ENCODE data around the gene MSX1. TPM values are rescaled to one million over a fixed set of nuclear protein-coding genes. Genes with fewer than 3 reads are reported as not detected.

The MSX1 gene
- total RNA-seq (under 1 TPM in 1 of 2 donors, not detected in 1; 0.33 TPM), polyA plus RNA-seq (under 1 TPM; 0.13 to 0.15 TPM)

- peak within 1 kb of the TSS; percentile 41 to 69 (median 53) for H3K4me3 ChIP-seq (ENCODE audit: low read depth in 1 of 3, low read length in 3 of 3)
- peaks cover 0 to 6% (median 0%) of the 10 kb centered on the region in 4 donors for H3K9me3 ChIP-seq (ENCODE audit: control insufficient read depth in 4 of 4, low read length in 3 of 4)
- H3K4me1 ChIP-seq (ENCODE audit: control insufficient read depth in 4 of 4, insufficient read depth in 4 of 4, low read length in 3 of 4): peaks cover 10 to 41% (median 27%) of the 10 kb centered on the region in 4 donors
- H3K36me3 ChIP-seq (ENCODE audit: control insufficient read depth in 4 of 4, insufficient read depth in 3 of 4, low read depth in 1 of 4, low read length in 3 of 4): no peaks in the 10 kb centered on the region
- DNase-seq (ENCODE audit: low spot score): peak; percentile 72
- TF ChIP-seq JUND (IDR thresholded peaks at IDR 0.05) (no peak), RXRA (IDR thresholded peaks at IDR 0.05) (no peak), HNF4G (IDR thresholded peaks at IDR 0.05) (no peak), NR2F2 (IDR thresholded peaks at IDR 0.05) (no peak), ZBTB33 (IDR thresholded peaks at IDR 0.05) (no peak), RAD21 (IDR thresholded peaks at IDR 0.05) (no peak), YY1 (IDR thresholded peaks at IDR 0.05) (no peak)
- TF ChIP-seq, protein P1, sequence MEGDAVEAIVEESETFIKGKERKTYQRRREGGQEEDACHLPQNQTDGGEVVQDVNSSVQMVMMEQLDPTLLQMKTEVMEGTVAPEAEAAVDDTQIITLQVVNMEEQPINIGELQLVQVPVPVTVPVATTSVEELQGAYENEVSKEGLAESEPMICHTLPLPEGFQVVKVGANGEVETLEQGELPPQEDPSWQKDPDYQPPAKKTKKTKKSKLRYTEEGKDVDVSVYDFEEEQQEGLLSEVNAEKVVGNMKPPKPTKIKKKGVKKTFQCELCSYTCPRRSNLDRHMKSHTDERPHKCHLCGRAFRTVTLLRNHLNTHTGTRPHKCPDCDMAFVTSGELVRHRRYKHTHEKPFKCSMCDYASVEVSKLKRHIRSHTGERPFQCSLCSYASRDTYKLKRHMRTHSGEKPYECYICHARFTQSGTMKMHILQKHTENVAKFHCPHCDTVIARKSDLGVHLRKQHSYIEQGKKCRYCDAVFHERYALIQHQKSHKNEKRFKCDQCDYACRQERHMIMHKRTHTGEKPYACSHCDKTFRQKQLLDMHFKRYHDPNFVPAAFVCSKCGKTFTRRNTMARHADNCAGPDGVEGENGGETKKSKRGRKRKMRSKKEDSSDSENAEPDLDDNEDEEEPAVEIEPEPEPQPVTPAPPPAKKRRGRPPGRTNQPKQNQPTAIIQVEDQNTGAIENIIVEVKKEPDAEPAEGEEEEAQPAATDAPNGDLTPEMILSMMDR (IDR thresholded peaks at IDR 0.05; ENCODE audit: low read depth, low read length, missing input control): no peak
- H3K9ac ChIP-seq (ENCODE audit: low read depth in 1 of 2, low read length in 2 of 2): no peak within 1 kb of the TSS
- no peak within 1 kb of the TSS for H3K27ac ChIP-seq (ENCODE audit: low read depth in 1 of 2, low read length in 2 of 2)
- H3K27me3 ChIP-seq (ENCODE audit: control insufficient read depth in 4 of 4, insufficient read depth in 4 of 4, low read length in 3 of 4): peaks cover 4 to 35% (median 19%) of the 10 kb centered on the region in 4 donors
- WGBS: under 1% methylated on average over 44 of the region's 44 CpGs
These were observed at the start of gene MSX1 for GRCh38 chr4:4859325-4859798. MSX1 (plus strand) TSS chr4:4859665; CDS start chr4:4859900, 235 bp downstream.

- TF ChIP-seq SP1 (IDR thresholded peaks at IDR 0.05): no peak
- no peak for TF ChIP-seq FOXA1 (IDR thresholded peaks at IDR 0.05)
- TF ChIP-seq NR2F2 (IDR thresholded peaks at IDR 0.05): no peak
- TF ChIP-seq, protein P1 (IDR thresholded peaks at IDR 0.05; ENCODE audit: low read depth, low read length, missing input control): no peak
- TF ChIP-seq MAX (IDR thresholded peaks at IDR 0.05): no peak
- no peak for TF ChIP-seq RAD21 (IDR thresholded peaks at IDR 0.05)
- Histone ChIP-seq H3K27ac (ENCODE audit: low read depth in 1 of 2, low read length in 2 of 2) (no peak overlapping the region), H3K27me3 (ENCODE audit: control insufficient read depth in 4 of 4, insufficient read depth in 4 of 4, low read length in 3 of 4) (no peaks in the 10 kb centered on the region), H3K36me3 (ENCODE audit: control insufficient read depth in 4 of 4, insufficient read depth in 3 of 4, low read depth in 1 of 4, low read length in 3 of 4) (no peaks in the 10 kb centered on the region), H3K4me1 (ENCODE audit: control insufficient read depth in 4 of 4, insufficient read depth in 4 of 4, low read length in 3 of 4) (peaks cover 0 to 4% (median 0%) of the 10 kb centered on the region in 4 donors), H3K9me3 (ENCODE audit: control insufficient read depth in 4 of 4, low read length in 3 of 4) (peaks cover 0 to 3% (median 1%) of the 10 kb centered on the region in 4 donors), H3K4me3 (ENCODE audit: low read depth in 1 of 3, low read length in 3 of 3) (no peak overlapping the region), H3K9ac (ENCODE audit: low read depth in 1 of 2, low read length in 2 of 2) (no peak overlapping the region)
- WGBS: 88% methylated on average over 8 of the region's 8 CpGs
- no peak for DNase-seq (ENCODE audit: low spot score)
These were observed 49.2 kb upstream of the MSX1 start for GRCh38 chr4:4810092-4810774.

Measured in liver (tissue), 9 donors.